Measurements from ENCODE around the gene MAGEB17.

- TF ChIP-seq CTCF (conservative IDR thresholded peaks at IDR 0.05 in 1 of 2, IDR thresholded peaks at IDR 0.05 in 1 of 2; ENCODE audit: low read depth in 1 of 2, low read length in 2 of 2) = no peak
- no peak for TF ChIP-seq EZH2 (IDR thresholded peaks at IDR 0.05; ENCODE audit: low read length, missing control alignments)
Measured at GRCh38 chrX:16172391-16172790, 5.1 kb downstream of the MAGEB17 start.
